Mesodermal cell (in vitro differentiated cells): Measurements from ENCODE around the gene SSBP3.

Experiments used
- H3K27ac ChIP-seq: 2 replicates; pipeline ENCODE4 v1.7.0; 2013; ENCODE audit warnings: mild to moderate bottlenecking, low read depth, low read length, moderate library complexity; ENCODE audit not compliant: severe bottlenecking
- H3K36me3 ChIP-seq: 2 replicates; pipeline ENCODE4 v1.7.1; 2013; ENCODE audit warnings: mild to moderate bottlenecking, low read length, moderate library complexity; ENCODE audit not compliant: control insufficient read depth, insufficient read depth
- H3K4me1 ChIP-seq: one replicate; pipeline ENCODE4 v1.7.1; 2013; ENCODE audit warnings: mild to moderate bottlenecking, low read length; ENCODE audit not compliant: insufficient read depth, control insufficient read depth, poor library complexity, severe bottlenecking
- H3K4me3 ChIP-seq: 2 replicates; pipeline ENCODE4 v1.7.0; 2013; ENCODE audit warnings: low read length, control low read depth, mild to moderate bottlenecking; ENCODE audit not compliant: insufficient read depth, poor library complexity, severe bottlenecking; ENCODE audit errors: extremely low read depth
- H3K9me3 ChIP-seq: 2 replicates; pipeline ENCODE4 v1.7.1; 2013; ENCODE audit warnings: mild to moderate bottlenecking, low read length, moderate library complexity; ENCODE audit not compliant: control insufficient read depth
- WGBS, 2 experiments: methylation state at CpG; one replicate each; pipeline ENCODE4 v1.1.5; 2013; ENCODE audit warnings: missing lambda C conversion rate in 2 of 2; ENCODE audit not compliant: insufficient coverage in 2 of 2; 5-methylcytosine and 5-hydroxymethylcytosine counted together

Gene SSBP3

DNA sequence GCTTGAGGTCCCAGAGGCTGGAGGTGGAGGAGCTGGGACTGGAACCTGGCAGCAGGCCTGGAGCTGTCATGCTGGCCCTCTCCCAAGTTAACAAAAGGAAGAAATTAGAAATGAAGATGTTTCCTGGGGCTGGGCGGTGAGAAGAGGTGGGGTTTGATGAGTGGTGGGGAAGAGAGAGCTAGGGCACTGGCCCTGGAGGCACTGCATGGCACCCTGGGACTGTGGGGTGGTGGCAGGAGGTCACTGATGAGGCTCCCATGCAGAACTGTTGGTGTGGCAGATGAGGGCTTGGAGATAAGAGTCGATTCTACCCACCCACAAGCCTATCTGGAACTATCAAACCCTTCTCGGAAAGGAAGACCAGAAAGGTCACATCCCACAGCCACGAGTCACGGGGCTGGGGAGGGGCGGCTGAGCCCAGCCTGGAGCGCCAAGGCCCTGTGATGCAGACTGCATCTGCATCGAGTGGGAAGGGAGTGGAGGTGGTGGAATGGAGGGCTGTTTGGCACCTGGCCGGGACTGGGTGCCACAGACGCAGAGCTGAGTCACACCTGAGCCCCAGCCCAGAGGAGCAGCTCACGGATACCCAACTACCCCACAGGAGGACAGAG, 176.8 kb downstream of the SSBP3 start:
- H3K36me3 ChIP-seq = peaks cover 30% of the 10 kb centered on the region
- H3K27ac ChIP-seq = peak overlapping the region; percentile 76
- no peak overlapping the region for H3K4me3 ChIP-seq
- H3K9me3 ChIP-seq = no peaks in the 10 kb centered on the region
- 71 to 77% methylated on average over 6 to 10 of the region's 11 CpGs for WGBS, 2 experiments
- peaks cover 48% of the 10 kb centered on the region for H3K4me1 ChIP-seq

DNA sequence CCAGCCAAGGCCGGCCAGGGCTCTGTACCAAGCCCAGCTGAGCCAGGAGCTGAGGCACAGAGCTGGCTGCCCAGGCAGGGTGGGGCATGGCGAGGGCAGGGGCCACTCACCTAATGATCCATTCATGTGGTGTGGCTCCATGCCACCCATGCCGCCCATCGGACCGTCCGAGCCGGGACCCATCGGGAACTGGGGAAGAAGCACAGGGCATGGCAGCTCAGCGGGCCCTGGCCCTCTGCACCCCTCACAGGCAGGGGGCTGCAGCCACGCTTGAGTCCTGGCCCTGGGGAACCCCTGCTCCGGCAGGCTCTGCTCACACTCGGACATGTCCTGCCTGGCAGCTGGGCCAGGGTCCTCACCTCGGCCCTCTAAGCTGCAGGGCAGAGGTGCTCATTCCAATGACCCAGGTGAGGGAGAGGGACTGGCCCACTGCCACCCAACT, 177.5 kb downstream of the SSBP3 start:
- Histone ChIP-seq H3K27ac (no peak overlapping the region), H3K36me3 (peaks cover 28% of the 10 kb centered on the region), H3K4me3 (no peak overlapping the region), H3K4me1 (peaks cover 48% of the 10 kb centered on the region), H3K9me3 (no peaks in the 10 kb centered on the region)
- WGBS, 2 experiments = 99% methylated on average over 12 to 13 of the region's 13 CpGs

DNA sequence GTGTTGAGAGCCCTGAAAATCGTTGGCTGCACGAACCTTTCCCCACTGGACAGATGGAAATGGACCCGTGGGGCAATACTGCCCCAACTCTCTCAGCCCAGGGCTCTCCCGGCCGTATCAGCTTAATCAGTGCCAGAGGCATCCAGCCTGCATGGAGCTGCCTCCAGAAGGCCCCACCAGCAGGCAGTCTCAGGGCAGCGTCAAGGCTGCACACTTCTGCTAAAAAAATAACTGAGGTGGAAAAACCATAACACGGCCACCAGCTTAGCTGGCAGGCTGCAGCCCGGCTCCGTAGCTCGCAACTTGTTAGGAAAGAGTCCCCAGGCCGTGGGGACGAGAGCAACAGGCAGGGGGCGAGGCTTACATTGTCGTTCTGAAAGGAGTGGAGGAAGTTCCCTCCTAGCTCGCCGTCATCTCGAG, 178.3 kb downstream of the SSBP3 start:
- Histone ChIP-seq H3K4me3 (no peak overlapping the region), H3K27ac (peak overlapping the region; percentile 43), H3K9me3 (no peaks in the 10 kb centered on the region), H3K4me1 (peaks cover 48% of the 10 kb centered on the region), H3K36me3 (peaks cover 28% of the 10 kb centered on the region)
- 76 to 77% methylated on average over 17 of the region's 17 CpGs for WGBS, 2 experiments

DNA sequence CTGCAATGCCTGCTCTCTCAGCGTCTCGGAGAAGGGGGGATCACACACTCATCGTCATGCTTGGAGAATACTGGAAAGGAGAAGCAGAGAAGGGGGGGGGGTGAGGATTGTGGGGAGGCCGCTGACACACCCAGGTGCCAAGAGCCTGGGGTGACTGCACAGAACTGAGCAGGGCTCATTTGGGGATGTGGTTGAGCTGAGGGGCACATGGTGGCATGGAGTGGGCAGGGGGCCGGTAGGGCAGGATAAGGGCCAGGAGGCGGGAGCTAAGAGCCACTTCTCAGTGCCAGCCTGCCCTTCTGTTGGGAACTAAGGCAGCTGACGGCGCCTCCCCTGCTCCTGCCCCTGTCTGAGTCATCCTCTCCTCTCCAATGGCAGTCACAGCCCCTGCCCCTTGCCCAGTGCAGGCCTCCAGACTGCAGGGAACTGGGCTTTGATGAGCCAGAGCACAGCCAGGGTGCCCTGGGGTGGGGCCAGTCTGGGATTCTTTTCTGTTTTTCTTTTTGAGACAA, 179.0 kb downstream of the SSBP3 start:
- Histone ChIP-seq H3K4me1 (peaks cover 48% of the 10 kb centered on the region), H3K27ac (peak overlapping the region; percentile 43), H3K9me3 (no peaks in the 10 kb centered on the region), H3K4me3 (no peak overlapping the region), H3K36me3 (peaks cover 26% of the 10 kb centered on the region)
- 75 to 88% methylated on average over 7 of the region's 8 CpGs for WGBS, 2 experiments

DNA sequence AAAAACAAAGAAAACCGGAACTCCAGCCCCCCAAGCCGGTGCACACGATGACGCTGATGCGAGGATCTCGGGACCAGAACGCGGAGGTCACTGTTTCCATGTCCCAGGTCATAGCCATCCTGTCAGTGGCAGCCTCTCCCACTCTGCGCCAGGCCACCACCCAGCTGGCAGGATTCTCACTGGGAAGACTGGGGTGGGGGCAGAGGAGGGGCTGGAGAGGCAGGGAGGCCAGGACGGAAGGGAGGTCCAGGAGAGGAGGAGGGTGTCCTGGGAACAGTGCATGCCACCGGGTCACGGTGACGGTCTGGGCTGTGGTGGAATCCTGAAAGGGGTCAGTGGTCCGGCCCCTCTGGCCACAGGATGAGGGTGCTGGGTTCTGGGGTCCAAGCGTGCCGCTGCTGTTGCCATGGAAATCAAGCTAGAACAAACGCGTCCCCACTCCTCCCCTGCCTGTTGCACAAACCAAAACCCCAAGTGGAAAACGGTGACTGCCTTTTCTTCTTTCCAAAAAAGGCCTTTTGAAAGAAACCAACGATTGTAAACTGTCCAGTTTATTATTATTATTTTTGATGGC, 180.1 kb downstream of the SSBP3 start:
- WGBS, 2 experiments = 93 to 94% methylated on average over 16 to 17 of the region's 20 CpGs
- Histone ChIP-seq H3K27ac (no peak overlapping the region), H3K4me1 (peaks cover 48% of the 10 kb centered on the region)

DNA sequence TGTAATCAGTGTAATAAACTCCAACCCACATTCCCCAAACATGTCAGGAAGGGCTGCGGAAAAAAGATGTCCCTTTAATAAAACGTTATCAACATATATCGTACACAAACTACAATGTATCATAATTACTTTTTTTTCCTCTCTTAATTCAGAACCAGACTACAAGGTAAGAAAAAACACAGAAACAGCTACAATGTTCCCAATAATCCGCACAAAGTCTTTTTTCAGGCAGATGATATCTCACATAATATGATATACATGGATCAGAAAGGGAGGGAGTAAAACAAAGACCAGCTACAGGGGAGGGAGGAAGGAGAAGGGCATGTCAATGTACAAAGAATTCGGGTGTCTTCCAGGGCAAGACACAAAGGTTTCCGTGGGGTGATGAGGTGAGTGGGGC, 180.8 kb downstream of the SSBP3 start:
- Histone ChIP-seq H3K9me3 (no peaks in the 10 kb centered on the region), H3K27ac (no peak overlapping the region), H3K4me3 (no peak overlapping the region), H3K4me1 (peaks cover 51% of the 10 kb centered on the region), H3K36me3 (peaks cover 19% of the 10 kb centered on the region)
- 90 to 92% methylated on average over 5 of the region's 6 CpGs for WGBS, 2 experiments

More for the DNA sequence above, 180.1 kb downstream of the SSBP3 start:
- no peaks in the 10 kb centered on the region for H3K9me3 ChIP-seq
- H3K4me3 ChIP-seq = no peak overlapping the region
- peaks cover 21% of the 10 kb centered on the region for H3K36me3 ChIP-seq

DNA sequence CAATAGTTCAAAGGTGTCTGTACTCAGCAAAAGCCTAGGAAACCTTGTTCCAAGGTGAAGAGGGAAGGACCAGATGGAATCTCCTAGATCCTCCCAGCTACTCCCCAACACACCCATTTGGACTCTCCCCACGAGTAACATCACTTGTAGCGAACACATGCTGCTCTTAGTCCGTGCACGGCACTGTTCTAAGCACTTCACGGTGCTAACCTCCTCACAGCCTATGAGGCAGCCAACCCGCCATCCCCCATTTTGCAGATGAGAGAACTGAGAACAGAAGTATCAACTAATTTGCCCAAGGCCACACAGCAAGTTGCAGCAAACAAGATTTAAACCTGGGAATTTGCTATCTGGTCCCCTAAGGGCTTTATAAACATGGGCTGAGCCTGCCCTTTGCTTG, 182.0 kb downstream of the SSBP3 start:
- Histone ChIP-seq H3K4me1 (peaks cover 53% of the 10 kb centered on the region), H3K36me3 (peaks cover 22% of the 10 kb centered on the region), H3K9me3 (no peaks in the 10 kb centered on the region), H3K27ac (no peak overlapping the region), H3K4me3 (no peak overlapping the region)
- WGBS, 2 experiments = 87 to 90% methylated on average over 6 of the region's 6 CpGs

DNA sequence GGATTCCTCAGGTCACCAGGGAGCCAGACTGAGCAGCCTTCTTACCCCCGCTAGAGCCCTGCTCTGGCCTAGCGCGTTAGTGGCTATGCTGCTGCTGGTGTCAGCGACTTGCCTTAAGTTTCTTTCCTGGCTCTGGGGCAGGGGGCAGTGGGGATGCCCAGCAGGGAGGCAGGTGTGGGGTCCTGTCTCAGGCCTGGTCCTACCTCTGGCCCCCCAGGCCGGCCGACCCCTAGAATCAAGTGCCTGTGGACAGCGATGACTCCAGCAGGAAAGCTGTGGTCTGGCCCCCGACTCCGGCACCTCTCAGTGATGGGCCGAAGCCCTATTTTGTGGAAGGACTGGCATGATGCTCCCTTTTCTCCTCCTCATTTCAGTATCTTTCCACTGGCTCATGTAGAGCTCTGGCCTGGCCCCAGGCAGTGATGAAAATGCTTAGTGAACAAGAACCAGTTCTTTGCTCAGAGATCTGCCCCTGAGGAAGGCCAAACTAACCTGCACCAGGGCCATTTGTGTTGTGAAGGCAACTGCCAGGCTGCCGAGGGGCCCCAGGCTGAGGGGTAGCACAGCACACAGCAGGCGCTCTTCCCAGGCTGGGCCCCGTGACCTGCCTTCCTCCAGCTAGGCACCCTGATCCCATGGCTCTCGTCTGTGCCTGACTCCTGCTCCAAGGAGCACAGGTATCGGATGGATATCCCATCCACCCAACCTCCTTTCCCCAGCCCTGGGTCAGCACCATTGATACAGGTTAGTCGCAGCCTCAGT, 182.6 kb downstream of the SSBP3 start:
- 91 to 94% methylated on average over 10 to 15 of the region's 16 CpGs for WGBS, 2 experiments
- no peak overlapping the region for H3K27ac ChIP-seq
- H3K4me3 ChIP-seq = no peak overlapping the region
- no peaks in the 10 kb centered on the region for H3K9me3 ChIP-seq
- peaks cover 49% of the 10 kb centered on the region for H3K4me1 ChIP-seq
- peaks cover 23% of the 10 kb centered on the region for H3K36me3 ChIP-seq

DNA sequence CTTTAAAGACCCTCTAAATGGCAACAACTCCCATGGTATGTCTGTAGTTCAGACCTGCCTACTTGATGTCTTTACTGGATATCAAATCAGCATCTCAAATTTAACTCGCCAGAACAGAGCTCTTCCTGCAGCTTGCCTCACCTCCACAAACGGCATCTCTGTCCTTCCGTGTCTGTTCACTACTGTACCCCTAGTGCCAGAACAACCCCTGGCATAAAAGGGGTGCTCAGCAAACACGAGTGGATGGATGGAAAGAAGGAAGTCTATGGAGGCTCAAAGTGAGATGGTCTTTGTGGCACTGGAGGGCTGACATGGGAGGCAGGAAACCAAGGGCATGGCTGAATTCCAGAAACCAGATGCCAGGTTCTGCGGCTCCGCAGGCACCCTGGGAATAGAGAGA, 183.5 kb downstream of the SSBP3 start:
- no peaks in the 10 kb centered on the region for H3K9me3 ChIP-seq
- no peak overlapping the region for H3K4me3 ChIP-seq
- WGBS, 2 experiments = 90 to 95% methylated on average over 3 to 6 of the region's 6 CpGs
- H3K4me1 ChIP-seq = peaks cover 40% of the 10 kb centered on the region
- H3K36me3 ChIP-seq = peaks cover 32% of the 10 kb centered on the region
- H3K27ac ChIP-seq = no peak overlapping the region

DNA sequence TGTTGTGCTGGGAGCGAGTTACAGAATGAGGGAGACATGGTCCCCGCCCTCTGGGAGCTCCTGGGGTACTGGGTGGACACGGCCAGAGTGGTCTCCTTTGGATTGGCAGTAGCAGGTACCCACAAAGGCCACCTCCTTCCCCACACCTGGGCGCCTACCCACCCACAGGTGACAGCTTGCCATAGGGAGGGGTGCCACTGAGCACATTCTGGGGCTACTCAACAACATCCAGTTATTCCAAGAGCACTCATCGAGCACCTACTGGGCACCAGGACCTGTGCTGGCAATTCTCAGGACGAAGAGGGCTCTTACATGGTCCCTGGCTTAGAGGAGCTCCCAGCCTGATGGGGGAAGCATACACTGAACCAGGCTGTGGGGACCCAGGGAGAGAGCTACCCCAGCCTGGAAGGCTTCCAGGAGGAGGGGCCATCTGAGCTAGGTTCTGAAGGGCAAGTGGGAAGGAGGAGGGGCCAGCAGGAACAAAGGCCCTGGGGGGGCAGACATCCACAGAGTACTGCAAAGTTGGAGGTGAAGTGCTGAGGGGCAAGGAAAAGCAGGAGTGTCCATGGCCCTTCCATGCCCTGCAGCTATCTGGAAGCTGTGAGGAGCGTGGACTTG, 184.2 kb downstream of the SSBP3 start:
- Histone ChIP-seq H3K4me3 (no peak overlapping the region), H3K27ac (no peak overlapping the region), H3K9me3 (no peaks in the 10 kb centered on the region), H3K4me1 (peaks cover 33% of the 10 kb centered on the region), H3K36me3 (peaks cover 40% of the 10 kb centered on the region)
- 94 to 100% methylated on average over 5 to 7 of the region's 7 CpGs for WGBS, 2 experiments
